Mammary epithelial cell (primary cell): ENCODE data around the gene APEX1.

Source experiments
- EZH2 ChIP-seq: IDR thresholded peaks from 2 replicates; pipeline ENCODE4 v1.6.1; 2012; ENCODE audit warnings: low read length, inconsistent platforms, borderline replicate concordance
- TF ChIP-seq, protein P1 (sequence below), 2 donors: IDR thresholded peaks in 1 of 2; conservative IDR thresholded peaks in 1 of 2; 2 replicates each; pipeline ENCODE4 v1.5.1; 2011 to 2012; ENCODE audit warnings: inconsistent platforms in 2 of 2, low read length in 2 of 2, mild to moderate bottlenecking in 2 of 2, control low read depth in 1 of 2, low read depth in 1 of 2; ENCODE audit not compliant: insufficient read depth in 1 of 2; ENCODE audit errors: extremely low read depth in 1 of 2

DNA sequence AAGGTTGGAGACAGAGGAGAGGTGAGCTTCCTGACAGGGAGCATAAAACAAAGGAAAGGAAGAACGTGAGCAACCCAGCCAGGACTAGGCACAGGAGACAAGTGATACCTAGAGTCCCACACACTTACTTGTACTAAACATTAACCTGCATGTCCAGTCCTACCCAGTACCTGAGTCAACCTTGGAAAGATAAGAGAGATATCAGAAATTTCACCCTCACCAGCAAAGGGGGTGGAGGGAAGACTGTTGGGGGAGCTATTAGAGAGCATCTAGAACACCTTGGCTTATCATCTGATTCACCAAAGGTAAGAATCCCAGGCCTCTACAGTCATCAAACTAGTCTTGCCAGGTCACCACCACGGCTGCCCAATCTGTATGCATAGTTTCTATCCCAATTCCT is 30.2 kb upstream of the APEX1 start:
- TF ChIP-seq, protein P1, sequence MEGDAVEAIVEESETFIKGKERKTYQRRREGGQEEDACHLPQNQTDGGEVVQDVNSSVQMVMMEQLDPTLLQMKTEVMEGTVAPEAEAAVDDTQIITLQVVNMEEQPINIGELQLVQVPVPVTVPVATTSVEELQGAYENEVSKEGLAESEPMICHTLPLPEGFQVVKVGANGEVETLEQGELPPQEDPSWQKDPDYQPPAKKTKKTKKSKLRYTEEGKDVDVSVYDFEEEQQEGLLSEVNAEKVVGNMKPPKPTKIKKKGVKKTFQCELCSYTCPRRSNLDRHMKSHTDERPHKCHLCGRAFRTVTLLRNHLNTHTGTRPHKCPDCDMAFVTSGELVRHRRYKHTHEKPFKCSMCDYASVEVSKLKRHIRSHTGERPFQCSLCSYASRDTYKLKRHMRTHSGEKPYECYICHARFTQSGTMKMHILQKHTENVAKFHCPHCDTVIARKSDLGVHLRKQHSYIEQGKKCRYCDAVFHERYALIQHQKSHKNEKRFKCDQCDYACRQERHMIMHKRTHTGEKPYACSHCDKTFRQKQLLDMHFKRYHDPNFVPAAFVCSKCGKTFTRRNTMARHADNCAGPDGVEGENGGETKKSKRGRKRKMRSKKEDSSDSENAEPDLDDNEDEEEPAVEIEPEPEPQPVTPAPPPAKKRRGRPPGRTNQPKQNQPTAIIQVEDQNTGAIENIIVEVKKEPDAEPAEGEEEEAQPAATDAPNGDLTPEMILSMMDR (conservative IDR thresholded peaks at IDR 0.05 in 1 of 2, IDR thresholded peaks at IDR 0.05 in 1 of 2; ENCODE audit: extremely low read depth in 1 of 2, insufficient read depth in 1 of 2, low read depth in 1 of 2, low read length in 2 of 2) = no peak
- TF ChIP-seq EZH2 = no peak
